ENCODE data around the gene AKAP12.

The AKAP12 gene

DNA sequence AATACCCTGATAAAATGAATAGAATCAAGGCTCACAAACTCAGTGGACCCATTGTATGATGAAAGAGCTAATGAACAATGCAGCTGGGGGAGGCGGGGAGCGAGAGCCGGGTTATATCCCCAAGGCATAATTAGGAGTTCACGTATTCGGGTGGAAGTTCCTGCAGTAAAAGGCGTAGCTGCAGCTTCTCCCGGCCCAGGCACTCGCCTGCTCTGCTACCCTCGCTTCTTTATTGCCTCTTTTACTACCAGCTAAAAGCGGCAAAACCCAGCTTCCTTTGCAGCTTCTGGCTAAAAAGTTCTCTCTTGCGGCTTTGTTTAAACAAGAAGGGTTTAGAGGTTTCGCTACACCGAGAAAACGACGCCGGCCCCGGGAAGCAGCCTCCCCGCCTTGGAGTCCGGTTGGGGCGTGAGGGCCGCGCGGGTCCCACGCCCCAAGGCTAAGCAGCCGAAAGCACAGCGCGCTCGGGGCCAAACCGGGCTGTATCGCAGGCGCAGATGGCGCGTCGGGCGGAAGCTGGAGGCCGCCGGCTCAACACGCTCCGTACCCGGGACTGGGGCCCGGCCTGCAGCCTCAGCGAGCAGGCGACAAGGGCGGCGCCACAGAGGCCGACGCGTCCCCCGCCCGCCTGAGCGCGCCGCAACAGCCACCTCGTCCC is 150.0 kb downstream of the AKAP12 start:
- in situ Hi-C loops (cut with MboI; ENCODE audit: low pct_unique_long_range_greater_than_20kb, low sequenced_read_pairs, unreplicated experiment): no loop called here
- DNase-seq (ENCODE audit: low spot score): no peak
- TF ChIP-seq, protein P1, sequence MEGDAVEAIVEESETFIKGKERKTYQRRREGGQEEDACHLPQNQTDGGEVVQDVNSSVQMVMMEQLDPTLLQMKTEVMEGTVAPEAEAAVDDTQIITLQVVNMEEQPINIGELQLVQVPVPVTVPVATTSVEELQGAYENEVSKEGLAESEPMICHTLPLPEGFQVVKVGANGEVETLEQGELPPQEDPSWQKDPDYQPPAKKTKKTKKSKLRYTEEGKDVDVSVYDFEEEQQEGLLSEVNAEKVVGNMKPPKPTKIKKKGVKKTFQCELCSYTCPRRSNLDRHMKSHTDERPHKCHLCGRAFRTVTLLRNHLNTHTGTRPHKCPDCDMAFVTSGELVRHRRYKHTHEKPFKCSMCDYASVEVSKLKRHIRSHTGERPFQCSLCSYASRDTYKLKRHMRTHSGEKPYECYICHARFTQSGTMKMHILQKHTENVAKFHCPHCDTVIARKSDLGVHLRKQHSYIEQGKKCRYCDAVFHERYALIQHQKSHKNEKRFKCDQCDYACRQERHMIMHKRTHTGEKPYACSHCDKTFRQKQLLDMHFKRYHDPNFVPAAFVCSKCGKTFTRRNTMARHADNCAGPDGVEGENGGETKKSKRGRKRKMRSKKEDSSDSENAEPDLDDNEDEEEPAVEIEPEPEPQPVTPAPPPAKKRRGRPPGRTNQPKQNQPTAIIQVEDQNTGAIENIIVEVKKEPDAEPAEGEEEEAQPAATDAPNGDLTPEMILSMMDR (IDR thresholded peaks at IDR 0.05; ENCODE audit: extremely low read depth, insufficient read depth, missing control alignments): peak; percentile 6

DNA sequence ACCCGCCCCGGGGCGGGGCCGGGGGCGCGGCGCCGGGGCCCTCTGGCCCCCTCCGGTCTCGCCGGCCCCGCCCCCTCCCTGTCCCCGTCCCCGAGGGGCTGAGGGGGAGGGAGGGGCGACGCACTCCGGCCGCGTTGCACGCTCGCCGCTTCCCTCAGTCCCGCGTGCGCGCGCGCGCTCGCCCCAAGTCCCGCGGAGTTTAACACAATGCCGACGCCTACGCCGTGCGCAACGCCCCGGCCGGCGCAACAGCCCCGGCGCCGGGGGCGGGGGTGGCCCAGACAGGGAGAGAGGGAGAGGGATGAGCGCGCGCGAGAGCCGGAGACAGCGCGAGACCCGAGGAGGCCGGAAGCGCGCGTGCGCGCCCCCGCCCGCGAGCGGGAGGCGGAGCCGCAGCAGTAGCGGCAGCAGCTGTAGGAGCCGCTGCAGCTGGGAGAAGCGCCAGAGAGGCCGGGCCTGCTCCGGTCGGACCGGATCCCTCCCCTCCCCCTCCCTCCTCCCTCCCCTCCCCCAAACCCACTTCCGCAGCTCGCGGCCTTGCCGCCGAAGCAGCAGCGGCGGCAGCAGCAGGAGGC is 150.6 kb downstream of the AKAP12 start:
- in situ Hi-C loops (cut with MboI; ENCODE audit: low pct_unique_long_range_greater_than_20kb, low sequenced_read_pairs, unreplicated experiment): no loop called here
- DNase-seq (ENCODE audit: low spot score): peak; percentile 98
- TF ChIP-seq, protein P1 (IDR thresholded peaks at IDR 0.05; ENCODE audit: extremely low read depth, insufficient read depth, missing control alignments): no peak

DNA sequence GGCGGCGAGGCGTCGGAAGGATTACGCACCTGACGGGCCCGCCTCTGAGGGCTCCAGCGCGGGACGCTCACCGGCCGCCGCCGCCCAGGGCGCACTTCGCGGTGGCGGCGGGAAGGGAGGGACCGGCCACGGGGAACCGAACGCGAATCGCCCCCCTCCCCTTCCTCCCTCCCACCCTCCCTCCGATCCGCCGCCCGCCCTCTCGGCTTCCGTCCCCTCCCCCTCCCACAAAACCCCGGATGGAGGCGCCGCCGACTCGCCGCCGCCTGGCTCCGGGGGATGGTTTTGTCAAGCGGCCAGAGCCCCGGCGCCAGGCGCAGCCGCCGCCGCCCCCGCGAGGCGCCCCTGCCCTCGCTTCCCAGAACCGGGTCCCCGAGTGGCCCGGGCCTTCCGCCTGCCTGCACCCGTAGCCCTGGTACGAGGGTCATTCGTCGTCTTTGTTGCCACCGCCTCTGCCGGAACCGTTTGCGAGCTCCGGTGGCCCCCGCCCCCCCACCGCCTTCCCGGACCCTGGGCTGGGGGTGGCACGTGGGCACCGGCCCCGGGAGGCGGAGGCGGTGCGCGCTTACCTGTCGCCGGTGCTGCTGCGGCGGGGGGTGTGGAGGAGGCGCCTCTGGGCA is 151.2 kb downstream of the AKAP12 start:
- in situ Hi-C loops (cut with MboI; ENCODE audit: low pct_unique_long_range_greater_than_20kb, low sequenced_read_pairs, unreplicated experiment): no loop called here
- peak; percentile 79 for DNase-seq (ENCODE audit: low spot score)
- TF ChIP-seq, protein P1 (IDR thresholded peaks at IDR 0.05; ENCODE audit: extremely low read depth, insufficient read depth, missing control alignments): no peak

DNA sequence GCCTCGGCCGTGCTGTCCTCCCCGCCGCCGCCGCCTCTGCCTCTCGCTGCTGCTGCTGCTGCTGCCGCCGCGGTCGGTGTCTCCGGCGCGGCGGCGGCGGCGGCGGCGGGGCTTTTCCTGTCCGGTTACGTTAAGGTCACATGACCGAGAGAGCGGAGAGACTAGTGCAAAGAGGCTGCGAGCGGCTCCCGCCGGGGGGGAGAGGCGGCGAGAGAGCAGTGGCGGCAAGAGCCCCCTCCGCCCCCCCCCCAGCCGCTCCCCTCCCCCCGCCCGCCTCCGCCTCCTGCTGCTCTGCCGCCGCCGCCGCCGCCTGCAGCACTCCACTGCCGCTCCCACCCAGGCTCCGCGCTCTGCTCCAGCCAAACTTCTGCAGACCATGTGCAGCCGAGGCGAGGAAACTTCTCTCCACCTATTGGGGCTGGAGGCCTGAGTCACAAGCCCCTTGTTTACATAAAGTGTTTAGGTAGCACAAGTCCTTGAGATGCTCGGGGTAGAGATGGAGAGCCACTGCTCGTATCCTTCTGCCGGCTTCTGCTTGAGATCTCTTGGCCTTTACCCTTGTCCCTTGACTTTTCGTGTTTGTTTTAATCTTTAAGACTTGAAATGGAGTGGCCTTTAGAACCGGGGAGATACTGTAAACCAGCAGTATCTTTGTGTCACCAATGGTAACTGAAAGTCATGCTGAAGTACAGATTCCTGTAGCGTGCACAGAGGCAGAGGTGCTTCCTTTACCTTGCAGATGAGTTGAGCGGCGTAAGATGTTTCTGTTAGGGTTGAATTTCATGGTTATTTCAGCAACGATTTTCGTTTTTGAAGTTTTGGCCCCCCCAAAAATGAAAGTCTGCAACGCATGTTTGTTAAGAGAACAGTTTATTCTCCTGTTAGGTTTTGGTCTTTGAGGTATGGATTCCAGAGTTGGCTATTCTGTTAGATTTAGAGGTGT is 152.0 kb downstream of the AKAP12 start, which contains the start of gene ZBTB2:
ZBTB2 (minus strand) TSS at position 89 of the 943 bp plus-strand sequence. CDS start 17,922 bp downstream, outside the sequence.
- in situ Hi-C loops (cut with MboI; ENCODE audit: low pct_unique_long_range_greater_than_20kb, low sequenced_read_pairs, unreplicated experiment): no loop called here
- TF ChIP-seq, protein P1 (IDR thresholded peaks at IDR 0.05; ENCODE audit: extremely low read depth, insufficient read depth, missing control alignments): no peak
- peak; percentile 85 for DNase-seq (ENCODE audit: low spot score)

DNA sequence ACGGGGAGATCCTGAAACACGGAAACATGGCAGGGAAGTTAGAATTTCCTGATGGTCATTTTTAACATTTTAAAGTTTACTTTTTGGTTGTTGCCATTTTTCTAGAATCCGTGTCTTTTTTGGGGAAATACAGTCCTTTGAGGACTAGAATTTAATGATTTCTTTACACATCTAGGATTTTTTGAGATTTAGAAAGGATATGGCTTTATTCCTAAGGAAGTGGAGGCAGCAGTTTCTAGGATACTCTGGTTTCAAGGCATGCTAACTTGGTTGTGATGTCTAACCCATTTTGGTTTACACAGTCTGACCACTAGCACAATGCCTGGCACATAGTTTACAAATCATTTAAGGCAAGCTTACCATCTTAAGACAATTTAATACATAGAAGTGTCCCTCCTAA is 152.7 kb downstream of the AKAP12 start:
- no peak for DNase-seq (ENCODE audit: low spot score)
- TF ChIP-seq, protein P1 (IDR thresholded peaks at IDR 0.05; ENCODE audit: extremely low read depth, insufficient read depth, missing control alignments): no peak
- in situ Hi-C loops (cut with MboI; ENCODE audit: low pct_unique_long_range_greater_than_20kb, low sequenced_read_pairs, unreplicated experiment): no loop called here

DNA sequence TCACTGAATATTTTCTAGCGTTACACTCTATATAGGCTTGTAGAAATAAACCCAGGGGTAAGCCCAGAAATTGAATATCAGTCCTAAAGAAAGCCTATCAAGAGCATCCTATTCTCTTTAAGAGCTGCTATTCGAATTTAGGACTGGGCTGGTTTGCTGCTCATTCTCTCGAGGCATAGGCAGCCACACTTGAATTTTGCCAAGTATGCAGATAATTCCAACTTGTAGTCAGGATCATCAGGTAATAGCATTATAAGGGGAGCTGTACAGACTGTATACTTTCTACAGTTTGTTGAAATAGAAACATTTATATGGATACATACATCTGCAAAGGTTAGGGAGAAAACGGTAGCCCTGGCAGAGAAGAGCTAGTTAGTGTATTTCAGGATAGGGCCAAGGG is 153.6 kb downstream of the AKAP12 start:
- DNase-seq (ENCODE audit: low spot score): no peak
- TF ChIP-seq, protein P1 (IDR thresholded peaks at IDR 0.05; ENCODE audit: extremely low read depth, insufficient read depth, missing control alignments): no peak
- in situ Hi-C loops (cut with MboI; ENCODE audit: low pct_unique_long_range_greater_than_20kb, low sequenced_read_pairs, unreplicated experiment): no loop called here

Measured in GM13977 (cell line).